OCI-LY7 (cell line): ENCODE results near the gene EPHA3. TPM values are rescaled to one million over a fixed set of nuclear protein-coding genes. Genes with fewer than 3 reads are reported as not detected.

Experiments
- BruUV-seq: library from RNA; stranded (reverse); fragments of 400-500 nt; replicated peaks from 2 replicates; lab custom pipeline; 2021; lab: Mats Ljungman, UMichigan
- CTCF ChIA-PET: fragments of 300-600 bp; sonication (Branson Sonifier 250); formaldehyde crosslinking; loops from one replicate; lab custom pipeline; 2022; ENCODE audit warnings: antibody characterized with exemption; ENCODE audit not compliant: unreplicated experiment; lab: Charles Lee
- POLR2A ChIA-PET: fragments of 300-600 bp; sonication (Branson Sonifier 250); formaldehyde crosslinking; loops from one replicate; lab custom pipeline; 2022; ENCODE audit warnings: antibody characterized with exemption; lab: Charles Lee
- DNase-seq: peaks from one replicate; pipeline ENCODE4 v3.0.0-alpha.2; 2015; ENCODE audit warnings: low spot score
- H2AFZ ChIP-seq: fragments of 200-600 bp; sonication (generic), shearing (Covaris generic); 2 replicates; pipeline ENCODE4 v1.6.1; 2014; ENCODE audit warnings: mild to moderate bottlenecking, antibody characterized with exemption, low read length, moderate library complexity
- H3K27ac ChIP-seq: fragments of 200-600 bp; sonication (generic); 2 replicates; pipeline ENCODE4 v1.5.1; 2014; ENCODE audit warnings: mixed run types, low read depth, mild to moderate bottlenecking, moderate library complexity, low read length, inconsistent platforms; ENCODE audit not compliant: poor library complexity, severe bottlenecking
- H3K36me3 ChIP-seq: fragments of 200-600 bp; sonication (generic); 2 replicates; pipeline ENCODE4 v1.6.1; 2014; ENCODE audit warnings: mild to moderate bottlenecking, antibody characterized with exemption, low read length, moderate library complexity, mixed read lengths; ENCODE audit not compliant: insufficient read depth
- H3K4me1 ChIP-seq: fragments of 200-600 bp; sonication (generic); 2 replicates; pipeline ENCODE4 v1.5.1; 2014; ENCODE audit warnings: mild to moderate bottlenecking, low read length; ENCODE audit not compliant: insufficient read depth, poor library complexity, severe bottlenecking
- H3K4me2 ChIP-seq: fragments of 200-600 bp; sonication (generic); 2 replicates; pipeline ENCODE4 v1.6.1; 2014; ENCODE audit warnings: mild to moderate bottlenecking, low read length
- H3K4me3 ChIP-seq: fragments of 200-600 bp; sonication (generic); 2 replicates; pipeline ENCODE4 v1.5.1; 2014; ENCODE audit warnings: mild to moderate bottlenecking, low read depth, low read length; ENCODE audit not compliant: poor library complexity, severe bottlenecking
- H3K79me2 ChIP-seq: fragments of 200-600 bp; sonication (generic); 2 replicates; pipeline ENCODE4 v1.6.1; 2016; ENCODE audit warnings: low read depth, mild to moderate bottlenecking, low read length, moderate library complexity, mixed read lengths; ENCODE audit not compliant: insufficient read depth
- H3K9me2 ChIP-seq: fragments of 200-600 bp; sonication (generic); 2 replicates; pipeline ENCODE4 v1.6.1; 2016; ENCODE audit warnings: mild to moderate bottlenecking, low read length, mixed read lengths; ENCODE audit not compliant: insufficient read depth
- H3K9me3 ChIP-seq: fragments of 200-600 bp; sonication (generic); 2 replicates; pipeline ENCODE4 v1.6.1; 2014; ENCODE audit warnings: mild to moderate bottlenecking, mixed run types, low read length, mixed read lengths
- H4K20me1 ChIP-seq: fragments of 200-600 bp; sonication (generic); 2 replicates; pipeline ENCODE4 v1.6.1; 2014; ENCODE audit warnings: mild to moderate bottlenecking, antibody characterized with exemption, low read length, moderate library complexity, mixed read lengths; ENCODE audit not compliant: insufficient read depth
- EZH2phosphoT487 ChIP-seq: fragments of 200-600 bp; sonication (generic); IDR thresholded peaks from 2 replicates; pipeline ENCODE4 v1.6.1; 2018; ENCODE audit warnings: low read depth, borderline replicate concordance, mild to moderate bottlenecking, mixed run types, antibody characterized with exemption, low read length, moderate library complexity, mixed read lengths
- intact Hi-C: fragments of 100-400 bp; cut with micrococcal nuclease; formaldehyde crosslinking; loops from one replicate; pipeline ENCODE4 v1.10.0; 2022; ENCODE audit not compliant: unreplicated experiment
- total RNA-seq, 2 experiments: library from RNA; depleted of rRNA in 1 of 2; stranded (reverse); fragments of >200 nt in 1 of 2; shearing (Covaris generic) in 1 of 2; gene quantifications; 2 replicates each; pipeline ENCODE4 v1.2.3, GENCODE V29; 2014 to 2022
- TF ChIP-seq, protein P1 (sequence below): fragments of 200-600 bp; sonication (generic); conservative IDR thresholded peaks from 2 replicates; pipeline ENCODE4 v1.5.1; 2014; ENCODE audit warnings: mild to moderate bottlenecking, antibody characterized with exemption, low read length, moderate library complexity, mixed read lengths

EPHA3 gene
- total RNA-seq, 2 experiments from 2014 or later = not detected

GRCh38 chr3:89154416-89154815 lies 47.0 kb downstream of the EPHA3 start:
- ChIA-PET POLR2A (no interaction called here), CTCF (no interaction called here)
- Histone ChIP-seq H3K4me3 (no peak overlapping the region), H3K36me3 (no peaks in the 10 kb centered on the region), H4K20me1 (no peaks in the 10 kb centered on the region), H3K4me1 (no peaks in the 10 kb centered on the region), H3K27ac (no peak overlapping the region), H2AFZ (no peak overlapping the region), H3K79me2 (no peaks in the 10 kb centered on the region), H3K9me2 (no peaks in the 10 kb centered on the region), H3K9me3 (no peaks in the 10 kb centered on the region), H3K4me2 (no peak overlapping the region)
- BruUV-seq = no TSS peak
- DNase-seq = no peak
- intact Hi-C loops = no loop called here
- TF ChIP-seq, protein P1, sequence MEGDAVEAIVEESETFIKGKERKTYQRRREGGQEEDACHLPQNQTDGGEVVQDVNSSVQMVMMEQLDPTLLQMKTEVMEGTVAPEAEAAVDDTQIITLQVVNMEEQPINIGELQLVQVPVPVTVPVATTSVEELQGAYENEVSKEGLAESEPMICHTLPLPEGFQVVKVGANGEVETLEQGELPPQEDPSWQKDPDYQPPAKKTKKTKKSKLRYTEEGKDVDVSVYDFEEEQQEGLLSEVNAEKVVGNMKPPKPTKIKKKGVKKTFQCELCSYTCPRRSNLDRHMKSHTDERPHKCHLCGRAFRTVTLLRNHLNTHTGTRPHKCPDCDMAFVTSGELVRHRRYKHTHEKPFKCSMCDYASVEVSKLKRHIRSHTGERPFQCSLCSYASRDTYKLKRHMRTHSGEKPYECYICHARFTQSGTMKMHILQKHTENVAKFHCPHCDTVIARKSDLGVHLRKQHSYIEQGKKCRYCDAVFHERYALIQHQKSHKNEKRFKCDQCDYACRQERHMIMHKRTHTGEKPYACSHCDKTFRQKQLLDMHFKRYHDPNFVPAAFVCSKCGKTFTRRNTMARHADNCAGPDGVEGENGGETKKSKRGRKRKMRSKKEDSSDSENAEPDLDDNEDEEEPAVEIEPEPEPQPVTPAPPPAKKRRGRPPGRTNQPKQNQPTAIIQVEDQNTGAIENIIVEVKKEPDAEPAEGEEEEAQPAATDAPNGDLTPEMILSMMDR = no peak
- TF ChIP-seq EZH2phosphoT487 = no peak

GRCh38 chr3:89155811-89156210 lies 48.4 kb downstream of the EPHA3 start:
- no peak for TF ChIP-seq EZH2phosphoT487
- TF ChIP-seq, protein P1 = no peak
- Histone ChIP-seq H3K4me2 (no peak overlapping the region), H3K79me2 (no peaks in the 10 kb centered on the region), H3K36me3 (no peaks in the 10 kb centered on the region), H2AFZ (no peak overlapping the region; the same call in 1 of the 2 replicates), H3K9me3 (no peaks in the 10 kb centered on the region), H3K4me3 (no peak overlapping the region), H3K9me2 (no peaks in the 10 kb centered on the region), H4K20me1 (no peaks in the 10 kb centered on the region), H3K4me1 (no peaks in the 10 kb centered on the region), H3K27ac (no peak overlapping the region)
- ChIA-PET POLR2A (no interaction called here), CTCF (no interaction called here)
- BruUV-seq = no TSS peak
- intact Hi-C loops = no loop called here
- no peak for DNase-seq

DNA sequence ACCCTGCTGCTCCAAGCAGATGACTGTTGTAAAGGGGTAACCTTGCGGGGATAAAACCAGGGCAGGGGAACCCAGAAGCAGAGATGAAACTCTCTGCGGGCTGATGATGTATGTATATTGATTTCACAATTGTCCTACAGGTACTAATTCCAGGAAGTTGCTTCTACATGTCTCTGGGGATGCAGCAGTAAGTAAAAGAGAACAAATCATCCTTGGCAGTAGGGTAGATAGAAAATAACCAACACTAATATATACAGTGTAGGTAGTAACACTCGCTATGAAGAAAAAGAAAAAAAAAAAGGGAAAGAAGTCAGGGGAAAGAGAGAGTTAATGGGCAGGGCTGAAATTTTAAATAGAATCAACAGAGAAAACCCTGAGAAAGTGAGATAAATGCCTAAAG lies 50.2 kb downstream of the EPHA3 start:
- Histone ChIP-seq H3K9me2 (no peaks in the 10 kb centered on the region), H3K79me2 (no peaks in the 10 kb centered on the region), H3K4me2 (no peak overlapping the region), H3K4me3 (no peak overlapping the region), H2AFZ (no peak overlapping the region), H3K4me1 (no peaks in the 10 kb centered on the region), H3K27ac (no peak overlapping the region), H3K9me3 (no peaks in the 10 kb centered on the region), H3K36me3 (no peaks in the 10 kb centered on the region), H4K20me1 (no peaks in the 10 kb centered on the region)
- BruUV-seq = no TSS peak
- CTCF ChIA-PET = no interaction called here
- no peak for DNase-seq
- TF ChIP-seq EZH2phosphoT487 = no peak
- TF ChIP-seq, protein P1 = no peak
- POLR2A ChIA-PET = no interaction called here
- intact Hi-C loops = no loop called here
